Tibial nerve (tissue), 4 donors: ENCODE results near the gene ING2. TPM values are rescaled to one million over a fixed set of nuclear protein-coding genes. Genes with fewer than 3 reads are reported as not detected.

Source experiments
- DNase-seq, 2 donors: peaks; one replicate each; pipeline ENCODE4 v3.0.0-alpha.2; 2019; ENCODE audit warnings: low spot score in 2 of 2
- H3K27ac ChIP-seq, 4 donors: fragments of 200-600 bp; sonication (generic) in 3 of 4; one replicate each; pipeline ENCODE4 v1.5.1; 2017 to 2019; ENCODE audit warnings: mild to moderate bottlenecking in 1 of 4
- H3K27me3 ChIP-seq, 2 donors: fragments of 200-600 bp; sonication (generic) in 1 of 2; one replicate each; pipeline versions ENCODE4 v1.5.1 to v1.6.0; 2017 to 2019
- H3K36me3 ChIP-seq, 3 donors: fragments of 200-600 bp; sonication (generic); one replicate each; pipeline ENCODE4 v1.5.1; 2018 to 2019
- H3K4me1 ChIP-seq, 4 donors: fragments of 200-600 bp; sonication (generic) in 3 of 4; one replicate each; pipeline ENCODE4 v1.5.1; 2017 to 2019
- H3K4me3 ChIP-seq, 4 donors: fragments of 200-600 bp; sonication (generic) in 3 of 4; one replicate each; pipeline ENCODE4 v1.5.1; 2017 to 2019; ENCODE audit warnings: mild to moderate bottlenecking in 1 of 4, moderate library complexity in 1 of 4
- H3K9me3 ChIP-seq, 4 donors: fragments of 200-600 bp; sonication (generic) in 3 of 4; one replicate each; pipeline ENCODE4 v1.5.1; 2017 to 2019
- CTCF ChIP-seq, 5 experiments: fragments of 200-600 bp in 3 of 5; fragments of 450-650 bp in 2 of 5; sonication (generic) in 3 of 5; IDR thresholded peaks; one replicate each; pipeline ENCODE4 v1.5.1; 2016 to 2019; ENCODE audit warnings: antibody characterized with exemption in 5 of 5, mild to moderate bottlenecking in 3 of 5, moderate library complexity in 2 of 5
- EP300 ChIP-seq, 2 donors: sonication (generic); formaldehyde crosslinking; IDR thresholded peaks; one replicate each; pipeline ENCODE4 v1.6.1; 2017; ENCODE audit warnings: antibody characterized with exemption in 2 of 2, mild to moderate bottlenecking in 1 of 2
- POLR2A ChIP-seq, 2 donors: fragments of 450-650 bp; IDR thresholded peaks; one replicate each; pipeline ENCODE4 v1.6.1; 2017; ENCODE audit warnings: antibody characterized with exemption in 2 of 2, mild to moderate bottlenecking in 2 of 2, moderate library complexity in 2 of 2
- WGBS, 2 donors: methylation state at CpG; one replicate each; pipeline ENCODE4 v1.1.5; 2018; 5-methylcytosine and 5-hydroxymethylcytosine counted together
- total RNA-seq, 4 donors: library from RNA; depleted of rRNA; stranded (reverse); fragments of >200 nt; gene quantifications; one replicate each; pipeline ENCODE4 v1.1.0, GENCODE V29; 2016

The ING2 gene
- total RNA-seq, 4 donors from 2014 or later, result 9.6 to 32.3 (median 16.3) TPM

GRCh38 chr4:183517781-183518180 is 12.9 kb downstream of the ING2 start:
- Histone ChIP-seq H3K9me3 (no peaks in the 10 kb centered on the region), H3K4me3 (no peak overlapping the region), H3K27me3 (no peaks in the 10 kb centered on the region), H3K36me3 (peaks cover 0 to 10% (median 0%) of the 10 kb centered on the region in 3 donors), H3K4me1 (no peaks in the 10 kb centered on the region), H3K27ac (no peak overlapping the region)
- 89 to 99% methylated on average over 3 of the region's 3 CpGs for WGBS, 2 donors
- no peak for DNase-seq
- TF ChIP-seq EP300 (IDR thresholded peaks at IDR 0.05) (no peak), CTCF (IDR thresholded peaks at IDR 0.05) (no peak), POLR2A (IDR thresholded peaks at IDR 0.05) (no peak)

GRCh38 chr4:183522821-183523220 is 18.0 kb downstream of the ING2 start:
- Histone ChIP-seq H3K4me3 (no peak overlapping the region), H3K27me3 (no peaks in the 10 kb centered on the region), H3K36me3 (no peaks in the 10 kb centered on the region), H3K4me1 (no peaks in the 10 kb centered on the region), H3K27ac (no peak overlapping the region), H3K9me3 (no peaks in the 10 kb centered on the region)
- DNase-seq, result no peak
- 57 to 62% methylated on average over 4 of the region's 4 CpGs for WGBS, 2 donors
- TF ChIP-seq POLR2A (IDR thresholded peaks at IDR 0.05) (no peak), CTCF (IDR thresholded peaks at IDR 0.05) (no peak), EP300 (IDR thresholded peaks at IDR 0.05) (no peak)

- no peaks in the 10 kb centered on the region for H3K9me3 ChIP-seq
- H3K36me3 ChIP-seq, result no peaks in the 10 kb centered on the region
- WGBS, 2 donors, result 65 to 66% methylated on average over 2 of the region's 2 CpGs
- H3K27me3 ChIP-seq, result no peaks in the 10 kb centered on the region
- no peak for DNase-seq
- H3K27ac ChIP-seq, result no peak overlapping the region
- no peak overlapping the region for H3K4me3 ChIP-seq
- no peaks in the 10 kb centered on the region for H3K4me1 ChIP-seq
- TF ChIP-seq CTCF (IDR thresholded peaks at IDR 0.05) (no peak), EP300 (IDR thresholded peaks at IDR 0.05) (no peak), POLR2A (IDR thresholded peaks at IDR 0.05) (no peak)
These were observed 22.5 kb downstream of the ING2 start for GRCh38 chr4:183527326-183527725.

GRCh38 chr4:183532821-183533220 is 28.0 kb downstream of the ING2 start:
- H3K4me1 ChIP-seq, result no peaks in the 10 kb centered on the region
- no peaks in the 10 kb centered on the region for H3K36me3 ChIP-seq
- DNase-seq, result no peak
- no peaks in the 10 kb centered on the region for H3K27me3 ChIP-seq
- WGBS, 2 donors, result 56 to 69% methylated on average over 4 of the region's 4 CpGs
- H3K9me3 ChIP-seq, result no peaks in the 10 kb centered on the region
- TF ChIP-seq POLR2A (IDR thresholded peaks at IDR 0.05) (no peak), EP300 (IDR thresholded peaks at IDR 0.05) (no peak), CTCF (IDR thresholded peaks at IDR 0.05) (no peak)
- H3K27ac ChIP-seq, result no peak overlapping the region
- H3K4me3 ChIP-seq, result no peak overlapping the region

- 69 to 75% methylated on average over 21 to 23 of the region's 23 CpGs for WGBS, 2 donors
- Histone ChIP-seq H3K4me1 (no peaks in the 10 kb centered on the region), H3K27me3 (no peaks in the 10 kb centered on the region), H3K4me3 (no peak overlapping the region), H3K9me3 (no peaks in the 10 kb centered on the region), H3K36me3 (no peaks in the 10 kb centered on the region), H3K27ac (no peak overlapping the region)
- DNase-seq, result no peak
- no peak for TF ChIP-seq EP300 (IDR thresholded peaks at IDR 0.05)
- no peak for TF ChIP-seq POLR2A (IDR thresholded peaks at IDR 0.05)
- no peak for TF ChIP-seq CTCF (IDR thresholded peaks at IDR 0.05)
These were observed 28.8 kb downstream of the ING2 start for GRCh38 chr4:183533698-183534097.
